GM19463 (cell line): ENCODE measurements around the gene FCER1A.
"Not testable (repeated sequence)": the region's sequence is repeated elsewhere in the genome, so short reads cannot be mapped to it uniquely, and the experiment has no call there.

Experiments
- ATAC-seq: cut with Tn5 transposase; IDR thresholded peaks from one replicate; pipeline ENCODE4 v1.9.1; 2021; ENCODE audit warnings: mild to moderate bottlenecking, moderate library complexity; ENCODE audit not compliant: unreplicated experiment

Gene FCER1A

GRCh38 chr1:159349374-159349773 is 47.2 kb downstream of the FCER1A start:
- not testable (repeated sequence) for ATAC-seq

GRCh38 chr1:159352436-159352835 is 50.3 kb downstream of the FCER1A start:
- ATAC-seq, result no peak
